Stimulated activated CD8-positive, alpha-beta memory T cell treated with anti-CD3 and anti-CD28 coated beads, Interleukin-15, amount 100 ng/mL, for 48 hours (primary cell): ENCODE data around the gene INPP5D.
"Not testable (repeated sequence)": the region's sequence is repeated elsewhere in the genome, so short reads cannot be mapped to it uniquely, and the experiment has no call there.

ENCODE experiments used
- DNase-seq, 2 donors: peaks; one replicate each; pipeline ENCODE4 v3.0.0-alpha.2; 2020; ENCODE audit warnings: low read depth in 2 of 2

INPP5D gene

DNA sequence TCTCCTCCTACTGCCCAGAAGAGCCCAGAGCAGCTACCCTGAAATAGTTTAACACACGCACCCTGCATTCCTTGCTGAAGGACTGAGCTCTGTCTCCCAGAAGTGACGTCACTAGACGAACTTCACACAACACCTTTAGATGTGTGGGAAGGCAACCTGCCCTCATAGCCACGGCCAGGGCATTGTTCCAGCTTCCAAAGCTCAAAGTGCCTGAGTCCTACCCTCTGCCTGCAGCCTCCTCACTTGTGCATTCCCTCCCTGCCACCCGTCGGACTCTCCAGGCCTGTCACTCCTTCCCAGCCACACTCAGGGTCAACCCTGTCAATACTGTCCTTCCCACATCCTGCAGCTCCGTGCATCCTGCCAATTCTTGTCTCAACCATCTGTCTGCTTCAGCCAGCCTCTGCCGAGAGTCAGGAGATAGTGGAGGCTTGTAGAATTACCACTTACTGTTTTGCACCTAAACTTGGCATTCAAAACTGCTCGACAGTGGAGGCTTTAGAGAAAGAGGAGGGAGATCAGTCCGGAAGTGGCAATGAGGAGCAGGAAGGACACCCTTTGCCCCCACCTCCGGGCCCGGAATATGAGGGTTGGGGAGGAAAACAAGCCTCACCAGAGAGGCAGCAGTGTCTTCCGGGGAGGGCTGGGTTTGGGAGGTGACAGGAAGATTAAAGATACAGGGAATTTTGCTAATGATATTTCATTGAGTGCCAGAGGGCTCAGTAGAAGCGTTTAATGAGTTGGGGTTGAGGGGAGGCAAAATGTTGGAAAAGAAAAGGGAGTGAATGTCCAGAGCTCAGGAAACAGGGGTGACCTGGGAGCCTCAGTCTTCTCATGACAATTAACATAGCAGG lies 119.1 kb downstream of the INPP5D start:
- DNase-seq = no peak

DNA sequence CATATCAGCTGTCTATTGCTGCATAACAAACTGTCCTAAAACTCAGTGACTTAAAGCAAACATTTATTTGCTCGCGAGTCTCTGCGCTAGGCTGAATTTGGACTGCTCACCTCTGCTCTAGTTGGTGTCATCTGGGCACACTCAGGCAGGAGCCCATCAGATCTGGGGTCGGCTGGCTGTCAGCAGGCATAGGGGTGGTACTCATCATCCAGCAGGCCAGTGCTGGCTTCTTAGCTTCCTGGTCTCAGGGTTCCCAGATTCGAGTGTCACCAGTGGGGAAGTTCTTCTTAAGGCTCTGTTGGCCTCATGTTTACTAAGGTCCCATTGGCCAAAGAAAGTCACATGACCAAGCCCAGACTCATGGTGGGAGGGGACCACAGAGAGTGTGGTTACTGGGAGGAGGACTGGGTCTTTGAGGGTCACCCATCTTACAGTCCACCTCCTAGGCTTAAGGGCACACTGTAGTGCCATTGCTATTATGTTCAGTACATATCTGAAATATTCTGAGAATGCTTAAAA lies 119.8 kb downstream of the INPP5D start:
- DNase-seq = no peak

DNA sequence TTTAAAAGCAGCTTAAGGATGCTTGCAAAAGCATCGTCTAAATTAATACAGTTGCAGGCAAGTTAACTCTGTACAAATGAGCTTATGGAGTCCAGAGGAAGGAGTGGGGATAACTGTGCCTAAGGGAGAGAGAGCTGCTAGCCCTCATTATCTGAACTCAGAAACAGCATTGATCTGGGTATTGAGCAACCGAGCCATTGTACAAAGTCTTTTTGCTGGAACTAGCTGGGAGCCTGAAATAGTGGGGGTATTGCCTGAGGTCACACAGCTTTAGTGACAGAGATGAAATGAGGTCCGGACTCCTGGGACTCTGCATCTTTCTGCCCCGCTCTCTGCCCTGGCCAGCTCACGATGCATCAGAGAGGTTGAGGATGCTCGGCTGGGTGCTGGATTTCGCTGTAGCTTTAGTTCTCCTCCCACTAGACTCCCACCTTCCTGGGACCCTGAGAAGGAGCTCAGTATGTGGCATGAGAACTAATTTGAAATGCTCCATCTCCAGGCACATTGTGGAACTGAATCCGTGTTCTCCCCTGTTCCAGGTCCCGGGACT lies 123.8 kb downstream of the INPP5D start:
- DNase-seq = no peak

DNA sequence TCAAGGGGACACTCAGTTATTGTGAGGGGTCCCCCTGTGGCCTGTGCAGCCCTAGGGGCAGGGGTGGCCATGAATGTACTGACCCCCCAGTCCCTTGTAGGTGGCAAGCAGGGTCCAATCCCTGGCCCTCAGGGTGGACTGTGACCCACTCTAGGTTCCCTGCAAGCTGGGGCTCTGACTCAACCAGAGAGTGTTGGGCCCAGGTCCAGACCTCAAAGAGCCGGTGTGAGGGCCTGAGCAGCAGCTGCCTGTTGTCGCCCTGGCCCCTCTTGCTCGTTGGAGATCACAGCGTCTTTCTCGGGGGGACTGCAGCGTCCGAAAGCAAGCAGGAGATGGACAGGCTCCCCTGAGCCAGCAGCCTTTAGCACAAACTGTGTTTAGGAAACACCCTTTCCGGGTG lies 124.5 kb downstream of the INPP5D start:
- no peak for DNase-seq

DNA sequence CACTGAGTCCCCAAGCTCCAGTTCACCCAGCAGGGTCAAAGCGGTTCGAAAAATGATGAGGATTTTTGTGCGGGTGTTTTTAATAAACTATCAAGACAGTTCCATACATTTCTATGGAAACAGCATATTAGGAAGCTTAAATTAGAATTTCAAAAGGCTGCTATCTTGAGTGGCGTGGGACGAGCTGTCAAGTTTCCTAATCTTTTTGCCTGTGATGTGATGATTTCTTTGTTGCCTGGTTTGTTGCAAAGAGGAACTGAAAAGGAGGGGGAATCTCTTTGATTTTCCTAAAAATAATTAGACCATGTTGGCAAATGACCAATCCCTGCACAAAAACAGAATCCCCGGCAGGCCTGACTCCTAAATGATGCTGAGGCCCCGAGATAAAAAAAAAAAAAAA lies 125.2 kb downstream of the INPP5D start:
- no peak for DNase-seq

DNA sequence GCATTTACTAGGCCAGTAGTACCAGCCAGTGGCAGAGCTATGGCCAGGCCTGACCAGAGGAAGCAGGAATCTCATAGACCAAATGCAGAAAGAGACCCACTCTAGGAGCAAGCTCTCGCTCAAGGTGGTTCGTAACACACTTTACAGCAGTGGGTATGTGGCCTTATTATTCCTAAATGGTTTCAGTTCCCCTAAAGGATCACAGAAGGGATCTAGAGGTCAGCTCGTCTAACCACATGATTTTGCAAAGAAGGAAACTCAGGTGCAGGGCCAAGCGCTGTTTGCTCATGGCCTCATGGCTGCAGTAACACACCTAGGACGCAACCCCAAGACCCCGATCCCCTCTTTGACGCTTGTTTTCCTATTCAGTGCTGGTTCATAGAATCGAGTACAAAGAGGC lies 125.8 kb downstream of the INPP5D start:
- DNase-seq = no peak

DNA sequence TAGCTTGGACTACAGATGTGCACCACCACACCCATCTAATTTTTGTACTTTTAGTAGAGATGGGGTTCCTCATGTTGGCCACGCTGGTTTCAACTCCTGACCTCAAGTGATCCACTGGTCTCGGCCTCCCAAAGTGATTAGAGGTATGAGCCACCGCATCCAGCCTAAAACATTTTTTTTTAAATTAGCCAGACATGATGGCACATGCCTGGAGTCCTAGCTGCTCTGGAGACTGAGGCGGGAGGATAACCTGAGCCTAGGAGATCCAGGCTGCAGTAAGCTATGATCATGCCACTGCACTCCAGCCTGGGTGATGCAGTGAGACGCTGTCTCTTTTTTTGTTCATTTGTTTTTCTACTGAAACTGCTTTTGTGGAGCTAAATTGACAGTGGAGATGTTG lies 126.7 kb downstream of the INPP5D start:
- DNase-seq = no peak

DNA sequence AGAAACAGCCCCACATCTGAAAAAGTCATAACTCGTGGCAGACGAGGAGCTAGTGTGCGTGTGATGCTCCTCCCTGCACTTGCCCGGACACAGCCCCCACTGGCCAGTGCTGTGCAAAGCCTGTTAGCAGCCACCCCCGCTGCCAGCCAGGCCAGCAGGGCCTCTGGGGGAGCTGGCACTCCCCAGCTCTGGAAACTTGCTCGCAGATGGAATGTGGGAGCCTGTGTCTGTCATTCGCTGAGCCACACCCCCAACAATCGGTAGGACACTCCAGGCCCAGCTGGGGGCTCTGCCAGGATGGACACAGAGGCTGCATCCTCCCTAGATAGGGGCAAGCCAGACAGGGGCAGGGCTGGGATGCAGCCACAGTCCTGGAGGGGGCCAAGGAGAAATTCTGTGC lies 128.9 kb downstream of the INPP5D start:
- DNase-seq = no peak

DNA sequence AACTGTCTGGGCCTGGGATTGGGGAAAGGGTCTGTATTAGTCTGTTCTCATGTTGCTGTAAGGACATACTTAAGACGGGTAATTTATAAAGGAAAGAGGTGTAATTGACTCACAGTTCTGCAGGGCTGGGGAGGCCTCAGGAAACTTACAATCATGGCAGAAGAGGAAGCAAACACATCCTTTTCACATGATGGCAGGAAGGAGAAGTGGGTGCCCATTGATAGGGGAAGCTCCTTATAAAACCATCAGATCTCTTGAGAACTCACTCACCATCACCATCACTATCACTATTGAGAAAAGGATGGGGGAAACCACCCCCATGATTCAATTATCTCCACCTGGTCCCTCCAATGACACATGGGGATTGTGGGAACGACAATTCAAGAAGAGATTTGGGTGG lies 130.9 kb downstream of the INPP5D start:
- not testable (repeated sequence) for DNase-seq

DNA sequence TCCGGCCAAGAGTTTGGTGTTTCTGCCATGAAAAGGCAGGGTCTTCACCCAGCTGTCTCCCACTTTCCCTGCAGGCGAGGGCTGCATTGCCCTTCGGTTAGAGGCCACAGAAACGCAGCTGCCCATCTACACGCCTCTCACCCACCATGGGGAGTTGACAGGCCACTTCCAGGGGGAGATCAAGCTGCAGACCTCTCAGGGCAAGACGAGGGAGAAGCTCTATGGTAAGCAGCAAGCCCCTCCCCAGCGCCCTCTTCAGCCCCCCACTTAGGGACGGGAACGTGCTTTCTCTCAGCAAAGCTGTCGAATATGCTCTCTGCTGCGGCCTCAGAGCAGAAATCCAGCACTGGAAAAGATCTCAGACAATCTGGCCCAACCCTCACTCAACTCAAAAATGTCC lies 133.6 kb downstream of the INPP5D start:
- DNase-seq = no peak

DNA sequence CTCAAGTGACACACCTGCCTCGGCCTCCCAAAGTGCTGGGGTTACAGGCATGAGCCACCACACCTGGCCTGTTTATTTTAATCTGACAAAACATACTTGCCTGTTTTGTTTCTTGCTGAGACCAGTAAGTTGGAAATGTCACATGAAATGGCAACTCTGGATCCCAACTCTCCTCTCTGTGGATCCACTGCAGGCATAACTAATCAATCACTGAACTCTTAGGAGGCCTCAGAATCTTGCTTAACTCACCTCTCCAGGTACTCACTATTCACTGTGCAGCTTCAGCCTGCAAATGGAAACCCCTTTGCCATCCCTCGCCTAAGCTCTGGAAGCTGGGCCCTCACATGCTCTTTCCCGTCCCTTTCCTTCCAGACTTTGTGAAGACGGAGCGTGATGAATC lies 134.9 kb downstream of the INPP5D start:
- DNase-seq = no peak

DNA sequence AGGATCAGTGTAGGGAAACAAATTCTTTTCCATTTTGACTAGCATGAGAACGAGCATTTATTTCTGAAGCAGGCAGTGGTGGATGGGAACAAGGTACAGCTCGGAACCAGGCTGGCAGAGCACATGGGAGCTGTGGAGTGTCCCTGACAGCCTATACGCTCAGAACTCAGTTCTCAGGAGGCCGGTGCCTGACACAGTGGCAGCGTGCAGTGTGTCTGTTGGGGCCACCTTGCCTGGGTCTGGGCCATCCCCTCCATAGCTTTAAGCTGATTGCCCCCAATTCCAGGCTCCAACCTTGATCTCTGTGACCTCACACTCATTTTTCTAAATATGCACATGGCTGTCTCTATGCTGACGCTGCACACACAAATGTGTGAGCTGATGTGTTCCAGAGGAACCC lies 136.9 kb downstream of the INPP5D start:
- no peak for DNase-seq

DNA sequence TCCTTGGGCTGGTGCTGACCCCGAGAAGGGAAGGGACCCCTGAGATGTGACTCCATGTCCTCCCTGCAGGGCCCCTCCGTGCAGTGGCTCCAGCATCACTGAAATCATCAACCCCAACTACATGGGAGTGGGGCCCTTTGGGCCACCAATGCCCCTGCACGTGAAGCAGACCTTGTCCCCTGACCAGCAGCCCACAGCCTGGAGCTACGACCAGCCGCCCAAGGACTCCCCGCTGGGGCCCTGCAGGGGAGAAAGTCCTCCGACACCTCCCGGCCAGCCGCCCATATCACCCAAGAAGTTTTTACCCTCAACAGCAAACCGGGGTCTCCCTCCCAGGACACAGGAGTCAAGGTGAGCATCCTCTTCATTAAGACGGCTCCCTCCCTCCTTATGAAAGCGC lies 137.9 kb downstream of the INPP5D start:
- DNase-seq = no peak

DNA sequence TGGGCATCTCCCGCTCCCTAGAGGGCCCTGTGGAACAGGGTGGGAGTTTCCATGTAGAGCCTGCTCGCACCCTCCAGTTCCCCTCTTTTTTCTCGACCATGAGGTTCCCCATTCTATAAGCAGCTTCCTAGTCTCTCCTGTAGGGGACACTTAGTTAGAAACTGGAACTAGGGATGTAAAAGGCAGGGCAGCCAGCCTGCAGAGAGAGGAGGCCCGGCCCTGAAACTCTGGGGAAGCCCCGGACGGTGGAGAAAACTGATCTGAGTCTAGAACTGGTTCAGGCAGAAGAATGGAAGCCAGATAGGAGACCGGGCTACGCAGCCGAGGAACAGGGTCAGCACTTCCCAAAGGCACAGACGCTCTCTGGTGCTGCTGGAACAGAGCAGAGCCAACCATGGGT lies 139.7 kb downstream of the INPP5D start:
- no peak for DNase-seq

DNA sequence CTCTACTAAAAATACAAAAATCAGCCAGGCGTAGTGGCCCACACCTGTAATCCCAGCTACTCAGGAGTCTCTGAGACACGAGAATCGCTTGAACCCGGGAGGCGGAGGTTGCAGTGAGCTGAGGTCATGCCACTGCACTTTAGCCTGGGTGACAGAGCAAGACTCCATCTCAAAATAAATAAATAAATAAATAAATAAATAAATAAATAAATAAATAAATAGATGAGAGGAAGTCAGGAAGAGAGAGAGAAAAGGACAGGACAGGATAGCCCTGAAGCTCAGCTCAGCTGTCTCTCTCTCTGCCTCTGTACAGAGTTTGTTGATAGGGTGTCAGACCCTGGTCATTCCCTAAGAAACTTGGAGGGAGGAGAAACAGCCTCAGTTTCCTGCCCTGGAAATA lies 140.6 kb downstream of the INPP5D start:
- DNase-seq = not testable (repeated sequence)

DNA sequence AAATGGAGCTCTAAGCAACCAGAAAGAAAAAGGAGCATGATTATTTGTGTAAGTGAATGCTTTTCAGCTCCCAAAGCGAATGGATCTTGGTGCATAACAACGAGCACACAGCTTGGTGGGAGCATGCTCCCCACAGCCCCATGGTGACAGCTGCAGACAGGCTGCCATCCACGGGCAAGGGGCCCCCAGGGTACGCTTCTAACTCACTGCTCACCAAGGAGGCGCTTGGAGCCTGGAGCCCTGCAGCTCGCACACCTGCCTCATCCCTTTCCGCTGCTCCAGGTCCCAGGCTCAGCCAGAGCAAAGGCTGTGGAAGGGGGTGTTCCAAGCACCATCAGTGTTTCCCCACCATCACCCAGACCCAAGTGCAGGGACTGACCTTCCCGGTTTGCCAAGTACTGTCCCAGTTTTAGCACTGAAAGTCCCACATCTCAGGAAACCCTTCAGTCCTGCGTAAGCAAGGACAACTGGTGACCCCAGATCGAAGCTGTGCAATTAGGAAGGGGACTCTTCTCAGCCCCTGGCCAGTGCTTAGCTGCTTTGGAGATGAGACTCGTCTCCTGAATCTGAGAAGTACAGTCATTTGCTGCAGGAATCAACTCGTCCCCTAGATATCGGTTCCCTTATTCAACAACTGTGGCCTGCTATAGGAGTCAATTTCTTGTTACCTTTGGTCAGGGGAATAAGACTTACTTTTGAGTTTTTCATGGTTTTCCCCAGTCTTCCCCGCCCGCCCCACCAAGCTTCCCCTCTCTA lies 141.3 kb downstream of the INPP5D start:
- DNase-seq = no peak

DNA sequence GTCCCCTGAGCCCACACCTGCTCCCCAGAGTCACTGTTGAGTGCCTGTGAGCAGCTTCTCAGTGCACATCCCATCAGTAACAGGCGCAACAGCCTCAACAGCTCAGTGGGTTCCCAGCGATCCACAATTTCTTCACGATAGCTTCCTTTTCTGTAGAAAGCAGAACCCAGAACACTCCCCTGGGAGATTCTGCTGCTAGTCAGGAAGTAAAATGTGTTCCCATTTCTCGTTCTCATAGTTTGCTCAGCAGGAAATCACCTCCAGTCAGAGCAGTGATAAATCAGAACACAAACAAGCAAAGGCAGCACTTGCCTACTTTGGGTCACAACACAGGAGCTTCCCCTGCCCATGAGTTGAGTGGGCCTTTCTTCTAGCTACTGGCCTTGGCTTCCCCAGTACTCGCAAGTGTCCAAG lies 142.4 kb downstream of the INPP5D start:
- DNase-seq = no peak

DNA sequence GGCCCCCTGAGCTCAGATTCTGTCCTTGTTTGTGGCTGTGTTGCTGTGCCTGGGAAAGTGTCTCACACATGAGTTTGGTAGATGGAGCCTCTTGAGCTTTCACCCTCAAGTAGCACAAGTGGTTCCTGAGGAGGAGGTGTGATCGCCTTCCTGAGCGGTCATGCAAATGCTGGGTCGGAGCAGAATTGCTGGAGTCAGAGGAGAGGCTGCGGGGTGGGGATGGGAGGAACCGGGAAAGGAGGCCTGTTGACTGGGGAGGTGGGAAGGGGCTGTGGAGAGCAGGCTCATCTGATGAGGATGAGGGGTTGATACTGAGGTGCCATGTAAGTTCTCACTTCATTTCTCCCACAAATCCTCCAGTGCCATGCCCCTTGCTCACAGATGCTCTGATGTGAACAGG lies 142.9 kb downstream of the INPP5D start:
- no peak for DNase-seq

DNA sequence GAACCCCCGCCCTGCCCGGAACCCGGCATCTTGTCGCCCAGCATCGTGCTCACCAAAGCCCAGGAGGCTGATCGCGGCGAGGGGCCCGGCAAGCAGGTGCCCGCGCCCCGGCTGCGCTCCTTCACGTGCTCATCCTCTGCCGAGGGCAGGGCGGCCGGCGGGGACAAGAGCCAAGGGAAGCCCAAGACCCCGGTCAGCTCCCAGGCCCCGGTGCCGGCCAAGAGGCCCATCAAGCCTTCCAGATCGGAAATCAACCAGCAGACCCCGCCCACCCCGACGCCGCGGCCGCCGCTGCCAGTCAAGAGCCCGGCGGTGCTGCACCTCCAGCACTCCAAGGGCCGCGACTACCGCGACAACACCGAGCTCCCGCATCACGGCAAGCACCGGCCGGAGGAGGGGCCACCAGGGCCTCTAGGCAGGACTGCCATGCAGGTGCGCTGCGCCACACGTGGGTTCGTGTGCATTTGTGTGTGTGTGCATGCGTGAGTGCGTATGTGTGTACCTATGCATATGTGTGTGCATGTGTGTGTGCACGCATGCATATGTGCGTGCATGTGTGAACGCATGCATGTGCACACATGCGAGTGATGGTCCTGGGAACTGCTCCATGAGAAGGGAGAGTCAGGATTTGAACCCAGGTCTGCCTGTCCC lies 144.3 kb downstream of the INPP5D start:
- DNase-seq = no peak

DNA sequence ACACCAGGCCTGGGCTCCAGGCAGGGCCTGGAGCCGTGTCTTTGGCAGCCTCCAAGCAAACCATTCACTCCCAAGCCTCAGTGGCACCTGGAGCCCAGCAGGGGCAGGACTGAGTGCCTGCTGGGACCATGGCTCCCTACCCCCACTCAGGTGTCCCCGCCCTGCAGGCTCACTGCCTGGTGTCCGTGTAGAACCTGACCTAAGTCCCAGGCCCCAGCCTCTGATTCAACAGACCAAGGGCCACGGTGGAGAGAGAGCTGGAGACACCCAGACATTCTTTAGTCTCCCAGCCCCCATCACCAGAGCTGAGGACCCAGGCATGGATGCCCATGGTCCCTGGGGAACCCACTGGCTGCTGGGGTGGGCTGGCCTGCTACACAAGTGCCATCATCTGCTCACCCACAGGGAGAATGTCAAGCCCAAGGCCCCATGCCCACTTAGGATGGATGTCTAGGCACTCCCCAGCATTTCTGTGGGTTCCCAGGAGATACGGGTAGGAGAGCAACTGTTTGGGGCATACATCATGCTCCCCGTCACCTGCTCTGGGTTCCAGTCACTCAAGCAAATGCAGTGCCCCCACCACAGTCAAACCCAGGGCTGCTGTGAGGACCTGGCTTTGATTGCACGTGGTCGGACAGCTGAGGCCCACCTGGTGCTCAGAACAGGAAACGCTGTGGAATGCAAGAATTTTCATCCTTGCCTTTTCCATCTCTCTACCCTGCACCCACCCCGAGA lies 148.4 kb downstream of the INPP5D start:
- no peak for DNase-seq

DNA sequence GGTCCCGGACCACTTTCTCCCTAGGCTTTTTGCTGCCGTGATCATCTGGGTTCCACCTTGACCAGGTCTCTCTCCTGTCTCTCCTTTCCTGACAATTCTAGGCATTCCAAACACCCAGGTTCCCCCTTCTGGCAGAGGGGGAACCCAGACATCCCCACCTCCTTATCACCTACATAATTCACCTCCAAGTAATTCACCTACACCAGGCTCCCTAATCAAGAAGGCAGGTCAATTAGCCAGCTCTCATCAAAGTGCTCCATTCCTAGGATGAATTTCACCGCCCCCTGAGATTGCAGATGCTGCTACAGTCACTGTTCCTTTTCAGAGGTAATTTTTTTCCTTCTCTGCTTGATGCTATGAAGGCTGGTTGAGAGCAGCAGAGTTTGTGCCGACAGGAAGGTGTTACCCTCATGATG lies 149.0 kb downstream of the INPP5D start:
- no peak for DNase-seq
